Measurements from ENCODE around the gene BMP2K.

Gene BMP2K

GRCh38 chr4:78776079-78776728, at the start of gene BMP2K:
BMP2K (plus strand) TSS chr4:78776350; CDS start chr4:78776544, 194 bp downstream.
- peak; percentile 79 for DNase-seq

- no peak for DNase-seq
These were observed 49.6 kb upstream of the BMP2K start for GRCh38 chr4:78726546-78726945.

- no peak for DNase-seq
These were observed 43.6 kb upstream of the BMP2K start for GRCh38 chr4:78732332-78733104.

GRCh38 chr4:78734441-78735162, 41.5 kb upstream of the BMP2K start:
- no peak for DNase-seq

- DNase-seq = no peak
These were observed 40.5 kb upstream of the BMP2K start for GRCh38 chr4:78735697-78736096.

- DNase-seq = no peak
These were observed 39.1 kb upstream of the BMP2K start for GRCh38 chr4:78737035-78737434.

GRCh38 chr4:78737973-78738372, 38.2 kb upstream of the BMP2K start:
- DNase-seq = no peak

- no peak for DNase-seq
These were observed 33.9 kb upstream of the BMP2K start for GRCh38 chr4:78742300-78742699.

GRCh38 chr4:78747475-78747922, 28.7 kb upstream of the BMP2K start:
- DNase-seq = no peak

- DNase-seq = no peak
These were observed 27.8 kb upstream of the BMP2K start for GRCh38 chr4:78748381-78748780.

- DNase-seq = no peak
These were observed 26.7 kb upstream of the BMP2K start for GRCh38 chr4:78749258-78749971.

- no peak for DNase-seq
These were observed 26.0 kb upstream of the BMP2K start for GRCh38 chr4:78749972-78750727.

- DNase-seq = no peak
These were observed 23.1 kb upstream of the BMP2K start for GRCh38 chr4:78753091-78753490.

GRCh38 chr4:78754872-78755271, 21.3 kb upstream of the BMP2K start:
- DNase-seq = no peak

GRCh38 chr4:78756137-78756536, 20.0 kb upstream of the BMP2K start:
- DNase-seq = no peak

GRCh38 chr4:78756776-78757175, 19.4 kb upstream of the BMP2K start:
- DNase-seq = no peak

- DNase-seq = no peak
These were observed 18.6 kb upstream of the BMP2K start for GRCh38 chr4:78757574-78757973.

GRCh38 chr4:78758085-78758484, 18.1 kb upstream of the BMP2K start:
- DNase-seq = no peak

GRCh38 chr4:78762529-78762928, 13.6 kb upstream of the BMP2K start:
- no peak for DNase-seq

- DNase-seq = no peak
These were observed 12.9 kb upstream of the BMP2K start for GRCh38 chr4:78763251-78763650.

GRCh38 chr4:78763763-78764387, 12.3 kb upstream of the BMP2K start:
- no peak for DNase-seq

GRCh38 chr4:78764498-78764961, 11.6 kb upstream of the BMP2K start:
- no peak for DNase-seq

Data from stimulated activated CD8-positive, alpha-beta memory T cell treated with anti-CD3 and anti-CD28 coated beads, Interleukin-4, amount 100 ng/mL, for 48 hours (primary cell).